H1 (cell line): ENCODE measurements around the gene OR2T35.

ENCODE experiments used
- CTCF ChIP-seq, 3 experiments: IDR thresholded peaks; 1 replicate in 2 of 3; 2 replicates in 1 of 3; pipeline versions ENCODE4 v1.5.1 to v1.6.1; 2011; ENCODE audit warnings: low read length in 3 of 3, mild to moderate bottlenecking in 3 of 3, inconsistent platforms in 2 of 3, low read depth in 1 of 3, moderate library complexity in 1 of 3; ENCODE audit not compliant: insufficient read depth in 1 of 3; ENCODE audit errors: control extremely low read depth in 1 of 3
- SP1 ChIP-seq: IDR thresholded peaks from 2 replicates; pipeline ENCODE4 v1.6.1; 2011; ENCODE audit warnings: low read depth, low read length

- no peak for TF ChIP-seq SP1
- no peak for TF ChIP-seq CTCF (IDR thresholded peaks at IDR 0.05; ENCODE audit: control extremely low read depth in 1 of 3, insufficient read depth in 1 of 3, low read depth in 1 of 3, low read length in 3 of 3)
Measured at GRCh38 chr1:248631354-248632008, 13.6 kb downstream of the OR2T35 start.
